Stimulated activated CD8-positive, alpha-beta memory T cell treated with anti-CD3 and anti-CD28 coated beads, Interleukin-15, amount 100 ng/mL, for 24 hours (primary cell): ENCODE measurements around the gene QRFPR.
"Not testable (repeated sequence)": the region's sequence is repeated elsewhere in the genome, so short reads cannot be mapped to it uniquely, and the experiment has no call there.

Experiments
- DNase-seq: peaks from one replicate; pipeline ENCODE4 v3.0.0-alpha.2; 2020; ENCODE audit warnings: low read depth

QRFPR gene

DNA sequence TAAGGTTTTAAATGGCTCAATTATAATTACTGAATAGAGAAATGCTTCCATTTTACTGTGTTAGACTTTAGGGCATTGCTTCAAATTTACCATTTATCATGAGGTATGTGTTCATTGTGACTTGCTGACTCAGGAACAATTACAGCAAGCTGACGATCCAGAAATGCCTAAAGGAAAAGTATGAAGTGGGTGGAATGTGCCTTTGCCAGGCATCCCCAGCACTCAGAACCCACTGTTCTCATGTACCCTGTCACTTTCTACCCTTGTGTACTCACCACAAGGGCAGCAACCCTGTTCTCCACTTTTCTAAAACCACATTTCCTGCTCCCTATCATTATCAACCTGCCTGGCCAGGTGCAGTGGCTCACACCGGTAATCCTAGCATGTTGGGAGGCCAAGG lies 41.5 kb downstream of the QRFPR start:
- no peak for DNase-seq

DNA sequence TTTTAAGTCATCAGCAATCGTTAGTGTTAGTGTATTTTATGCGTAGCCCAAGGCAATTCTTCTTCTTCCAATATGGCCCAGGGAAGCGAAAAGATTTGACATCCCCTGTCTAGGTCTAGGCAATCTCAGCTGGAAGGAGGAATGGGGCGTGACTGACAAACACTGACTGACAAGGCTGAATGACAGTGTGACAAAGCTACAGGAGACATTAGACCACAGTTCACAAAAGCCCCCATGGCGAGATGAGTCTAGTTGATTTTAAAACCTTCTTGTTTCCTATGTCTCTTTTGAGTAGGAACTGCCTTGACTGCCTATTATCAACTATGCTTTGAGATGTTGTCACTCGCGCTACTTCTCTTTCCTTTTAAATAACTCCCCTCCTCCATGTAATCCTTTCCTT lies 42.3 kb downstream of the QRFPR start:
- DNase-seq: no peak

DNA sequence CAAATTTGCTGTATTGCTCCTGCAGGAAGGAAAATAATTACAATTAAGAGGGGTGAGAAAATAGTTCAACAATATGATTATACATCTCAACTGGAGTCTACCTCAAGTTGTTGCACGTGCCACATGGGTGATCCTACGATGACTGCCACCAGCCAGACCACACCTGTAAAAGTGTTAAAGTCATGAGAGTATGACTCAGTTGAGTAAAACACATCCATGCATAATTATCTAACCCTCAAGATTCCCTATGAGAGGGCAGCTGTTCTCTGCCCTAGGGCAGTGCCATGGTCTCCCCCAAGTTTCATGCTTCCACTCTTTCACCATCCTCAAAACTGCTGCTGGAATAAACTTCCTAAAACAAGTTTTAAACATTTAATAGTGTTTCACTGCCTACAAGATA lies 44.1 kb downstream of the QRFPR start:
- DNase-seq: no peak

DNA sequence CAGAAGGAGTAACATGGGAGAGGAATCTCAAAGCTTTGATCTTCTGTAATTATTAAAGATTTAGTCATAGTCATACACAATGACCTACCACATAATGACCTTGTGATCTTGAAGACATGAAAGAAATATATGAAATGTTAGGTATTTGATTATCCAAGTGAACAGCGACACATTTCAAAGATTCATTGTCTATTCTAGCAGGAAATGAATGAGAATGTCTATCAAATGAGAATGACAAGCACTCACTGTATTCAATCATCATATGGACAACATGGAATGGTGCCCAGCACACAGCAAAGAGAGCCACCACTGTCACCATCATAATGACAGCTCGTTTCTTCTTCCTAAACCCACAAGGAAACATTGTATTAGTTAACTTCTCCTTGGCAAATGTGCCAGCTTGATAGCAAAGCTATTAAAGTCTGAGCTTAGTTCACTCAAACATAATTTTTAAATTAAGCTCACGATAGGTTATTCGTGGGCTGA lies 50.6 kb downstream of the QRFPR start:
- no peak for DNase-seq

DNA sequence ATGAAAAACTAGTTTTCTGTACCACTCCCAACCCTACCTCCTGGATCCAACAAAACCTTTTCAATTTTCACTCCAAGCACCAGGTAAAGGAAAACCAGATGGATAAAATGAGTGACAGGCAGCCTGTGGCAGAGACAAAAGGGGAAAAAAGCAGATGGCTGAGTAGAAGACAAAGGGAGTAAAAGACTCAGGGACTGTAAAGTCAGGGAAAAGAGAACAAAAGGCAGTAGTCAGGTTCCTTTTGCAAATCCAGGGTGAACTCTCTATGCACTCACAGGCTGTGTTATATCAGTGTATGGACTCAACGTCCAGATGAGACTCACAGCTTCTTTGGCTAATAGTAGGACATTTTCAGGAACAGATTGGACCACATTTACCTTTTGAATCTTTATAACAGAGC lies 54.2 kb downstream of the QRFPR start:
- no peak for DNase-seq

DNA sequence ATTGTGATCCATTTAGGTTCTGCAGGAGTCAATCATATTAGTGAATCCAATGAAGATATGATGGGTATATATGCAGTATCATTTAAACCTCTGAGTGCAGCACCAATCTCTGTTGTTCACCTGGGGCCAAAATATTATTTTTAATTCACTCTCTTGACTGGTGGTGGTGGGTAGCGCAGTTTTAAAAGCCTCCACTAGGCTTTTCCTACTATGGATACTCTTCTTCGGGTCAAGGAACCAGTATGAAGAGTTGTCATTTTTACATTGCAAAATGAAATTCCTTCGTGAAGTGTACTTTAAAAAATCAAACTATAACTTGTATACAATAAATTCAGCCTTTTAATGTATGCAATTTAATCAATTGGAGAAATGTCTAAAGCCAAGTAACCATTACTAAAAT lies 56.5 kb downstream of the QRFPR start:
- no peak for DNase-seq

DNA sequence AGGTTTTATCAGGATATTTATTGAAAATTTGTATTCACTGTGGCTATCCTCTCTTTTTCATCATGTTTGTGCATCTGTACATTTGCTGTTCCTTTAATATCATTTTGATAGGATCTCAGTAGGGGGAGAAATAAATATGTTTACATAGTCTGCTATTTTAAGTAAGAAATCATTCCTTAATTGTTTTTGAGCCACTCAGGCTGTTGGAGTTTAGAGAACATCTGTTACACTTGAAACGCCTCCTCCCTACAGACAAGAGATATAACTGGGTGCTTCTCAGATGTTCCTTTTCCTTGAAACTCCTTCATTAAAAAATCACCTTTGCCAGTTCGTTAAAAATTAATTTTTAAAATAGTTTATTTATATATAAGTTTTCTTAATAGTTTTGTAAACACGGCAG lies 59.4 kb downstream of the QRFPR start:
- DNase-seq: no peak

DNA sequence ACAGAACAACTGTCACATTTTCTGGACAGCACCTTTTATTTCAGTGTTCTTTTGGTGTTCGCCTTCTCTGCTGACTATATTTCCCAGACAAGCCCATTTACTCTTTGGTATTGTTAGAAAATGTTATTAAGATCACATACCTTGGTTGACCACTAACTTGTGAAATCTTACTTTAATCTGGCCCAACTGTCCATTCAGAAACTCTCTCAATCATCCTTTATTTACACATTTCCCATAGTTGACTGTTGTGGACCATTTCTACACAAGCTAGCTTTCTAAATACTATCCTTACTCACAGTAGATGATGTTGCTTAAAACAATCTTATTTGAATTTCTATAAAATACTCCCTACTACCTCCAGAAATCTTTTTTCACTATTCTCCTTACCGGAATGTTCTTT lies 64.7 kb downstream of the QRFPR start:
- DNase-seq: no peak

DNA sequence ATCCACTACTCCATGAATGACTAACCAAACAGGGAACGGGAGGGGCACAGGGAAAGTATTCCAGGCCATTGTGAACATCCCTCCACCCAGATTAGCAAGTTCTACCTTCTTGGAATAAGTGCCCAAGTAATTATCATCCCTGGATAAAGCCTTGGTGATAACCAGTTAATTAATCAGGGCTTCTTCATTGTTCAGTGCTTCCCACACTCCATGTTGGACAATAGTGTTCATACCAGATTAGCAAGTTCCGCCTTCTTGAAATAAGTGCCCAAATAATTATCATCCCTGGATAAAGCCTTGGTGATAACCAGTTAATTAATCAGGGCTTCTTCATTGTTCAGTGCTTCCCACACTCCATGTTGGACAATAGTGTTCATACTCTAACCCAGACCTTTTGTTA lies 67.4 kb downstream of the QRFPR start:
- not testable (repeated sequence) for DNase-seq

DNA sequence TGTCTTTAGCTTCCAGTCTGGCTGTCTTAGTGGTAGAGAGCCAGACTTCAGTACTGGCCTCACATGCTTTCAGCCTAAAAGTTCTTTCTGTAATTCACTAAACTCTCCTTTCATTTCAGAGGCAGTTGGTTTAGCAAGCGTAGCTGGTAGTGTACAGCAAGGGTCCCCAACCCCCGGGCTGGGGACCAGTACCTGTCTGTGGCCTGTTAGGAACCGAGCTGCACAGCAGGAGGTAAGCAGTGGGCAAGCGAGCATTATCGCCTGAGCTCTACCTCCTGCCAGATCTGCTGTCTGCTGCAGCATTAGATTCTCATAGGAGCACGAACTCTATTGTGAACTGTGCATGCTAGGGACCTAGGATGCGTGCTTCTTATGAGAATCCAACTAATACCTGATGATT lies 72.0 kb downstream of the QRFPR start:
- no peak for DNase-seq

DNA sequence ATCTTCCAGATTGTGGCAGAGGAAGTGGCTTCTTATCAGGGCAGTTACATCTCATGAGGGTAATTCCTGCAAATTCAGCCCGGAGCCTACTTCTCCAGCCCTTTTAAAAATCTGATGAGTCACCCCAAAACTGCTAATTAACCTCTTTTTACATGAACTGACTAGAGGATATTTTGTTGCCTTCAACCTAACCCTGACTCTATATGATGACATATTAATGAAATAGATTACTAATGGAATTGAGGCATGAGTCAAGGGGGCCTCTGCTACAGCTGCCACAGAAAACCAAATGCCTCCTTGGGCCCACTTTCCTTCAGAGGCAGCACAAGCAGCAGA lies 72.5 kb downstream of the QRFPR start:
- no peak for DNase-seq

DNA sequence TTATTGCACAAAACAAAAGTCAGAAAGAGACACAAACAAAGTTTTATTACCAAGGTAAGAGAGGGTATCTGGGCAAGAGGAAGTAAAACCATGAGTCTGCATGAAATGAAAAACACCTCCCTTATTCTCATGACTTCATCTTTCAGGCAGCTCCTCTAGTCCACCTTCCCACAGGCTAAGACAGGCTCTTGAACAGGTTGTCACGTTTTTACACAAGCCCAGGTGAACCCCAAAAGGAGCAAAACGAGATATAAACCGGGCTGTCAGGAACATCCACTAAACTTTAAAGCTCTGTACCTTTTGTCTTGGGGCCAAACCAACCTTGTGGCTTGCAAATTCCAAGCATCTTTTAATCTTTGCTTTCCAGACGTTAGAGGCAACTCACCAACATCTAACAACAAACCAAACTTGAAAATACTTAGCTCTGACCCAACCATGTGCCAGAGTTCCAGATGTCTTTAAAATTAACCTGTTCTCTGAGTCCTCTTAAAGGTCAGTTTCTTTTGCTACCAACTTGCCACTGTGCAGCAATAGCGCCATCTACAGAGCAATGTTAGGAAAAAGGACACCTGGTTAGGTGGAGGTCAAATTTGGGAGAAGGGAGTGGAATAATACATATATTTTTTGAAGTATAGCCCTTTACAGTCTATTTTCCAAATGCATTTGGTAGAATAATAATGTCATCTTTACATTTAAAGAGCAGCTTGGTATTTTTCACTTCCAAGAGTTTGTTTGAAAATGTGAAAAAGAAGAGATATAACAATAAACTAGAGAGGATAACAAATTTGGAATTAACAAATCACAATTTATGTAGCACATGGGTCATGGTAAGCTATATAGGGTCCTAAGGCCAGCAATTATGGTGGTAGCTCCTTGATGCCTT lies 73.1 kb downstream of the QRFPR start:
- no peak for DNase-seq

DNA sequence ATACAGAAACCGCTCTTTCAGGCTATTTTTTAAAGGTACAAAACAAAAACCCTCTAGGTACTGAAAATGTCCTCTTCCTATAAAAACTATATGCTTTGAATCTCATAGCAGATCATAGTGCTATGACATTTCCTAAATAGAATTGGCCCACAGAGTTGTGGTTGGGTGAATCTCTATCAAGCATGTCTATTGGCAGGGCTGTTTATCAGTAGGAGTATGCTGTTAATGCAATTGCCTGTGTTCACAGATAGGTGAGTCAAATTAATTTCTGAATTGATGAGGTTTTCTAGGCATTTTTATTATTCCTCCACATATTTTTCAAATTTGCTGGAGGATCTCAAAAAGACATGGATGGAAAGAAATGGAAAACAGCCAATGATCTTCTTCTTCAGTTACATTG lies 73.9 kb downstream of the QRFPR start:
- no peak for DNase-seq

DNA sequence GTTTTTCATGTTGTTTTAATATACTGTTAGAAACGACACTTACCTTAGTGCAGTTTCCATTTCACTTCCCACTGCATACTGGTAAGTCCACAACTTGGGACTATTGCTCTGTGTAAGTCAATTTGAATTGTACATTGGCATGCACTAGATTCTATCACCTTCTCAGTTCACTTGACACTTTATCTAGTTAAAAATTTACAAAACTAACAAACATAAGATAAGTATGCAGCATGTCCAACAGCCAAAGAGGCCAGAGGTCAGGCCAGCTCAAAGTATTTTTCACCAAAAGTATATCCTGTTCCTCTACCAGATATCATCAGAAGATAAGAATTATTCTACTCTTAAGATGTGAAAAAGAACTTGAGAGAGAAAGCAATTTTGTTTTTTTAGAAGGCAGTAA lies 75.9 kb downstream of the QRFPR start:
- no peak for DNase-seq

DNA sequence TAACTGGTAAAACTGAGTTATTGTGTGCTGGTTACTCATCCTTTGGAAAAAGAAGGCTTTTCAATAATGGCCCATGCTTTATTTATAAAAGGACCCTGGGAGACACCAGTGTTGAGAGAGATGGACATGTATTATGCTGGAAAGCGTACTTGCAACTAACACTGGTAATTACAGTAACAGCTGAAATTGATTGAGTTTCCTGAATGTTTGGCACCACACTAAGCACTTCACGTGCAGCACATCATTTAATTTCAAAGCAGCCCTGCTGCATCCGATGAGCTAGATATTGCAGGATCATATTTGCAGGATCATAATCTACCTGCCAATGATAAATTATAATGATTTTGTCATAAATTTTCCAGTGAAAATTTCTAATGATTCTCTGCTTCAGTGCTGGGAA lies 81.5 kb downstream of the QRFPR start:
- DNase-seq: no peak

DNA sequence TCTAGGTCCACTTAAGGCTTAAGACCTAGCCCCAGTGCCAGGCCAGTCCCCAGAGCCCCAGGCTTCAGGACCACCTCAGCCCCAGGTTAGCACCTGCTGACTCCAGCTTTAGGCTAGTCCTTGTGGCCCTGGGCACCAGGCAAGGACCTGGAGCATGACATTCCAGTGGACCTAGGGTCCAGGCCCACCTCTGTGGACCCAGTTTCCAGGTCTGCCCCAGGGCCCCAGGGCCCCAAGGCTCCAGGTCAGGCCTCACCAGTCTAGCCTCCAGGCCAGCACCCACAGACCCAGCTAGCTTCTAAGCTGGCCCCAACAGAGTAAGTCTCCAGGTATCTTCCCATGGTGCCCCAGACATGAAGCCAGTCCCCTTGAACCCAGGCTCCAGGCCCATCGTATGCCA lies 97.5 kb downstream of the QRFPR start:
- no peak for DNase-seq

DNA sequence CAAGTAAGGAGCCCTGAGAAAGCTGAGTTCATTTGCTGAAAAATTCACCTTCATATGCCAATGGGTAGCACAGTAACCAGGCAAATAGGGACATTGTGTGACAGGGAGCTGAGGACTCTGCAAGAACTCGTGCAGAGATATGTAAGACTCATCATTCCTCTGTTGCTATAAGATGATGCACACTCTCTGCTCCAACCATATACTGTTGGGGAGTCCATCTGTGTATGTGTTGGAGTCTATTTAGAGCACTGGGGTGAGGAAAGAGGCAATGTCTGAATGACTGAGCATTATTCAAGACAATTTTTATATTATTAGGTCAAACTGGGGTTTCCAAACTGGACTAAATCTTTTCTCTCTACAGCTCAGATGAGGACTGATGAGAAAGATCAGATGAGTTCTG lies 100.4 kb downstream of the QRFPR start:
- DNase-seq: no peak

DNA sequence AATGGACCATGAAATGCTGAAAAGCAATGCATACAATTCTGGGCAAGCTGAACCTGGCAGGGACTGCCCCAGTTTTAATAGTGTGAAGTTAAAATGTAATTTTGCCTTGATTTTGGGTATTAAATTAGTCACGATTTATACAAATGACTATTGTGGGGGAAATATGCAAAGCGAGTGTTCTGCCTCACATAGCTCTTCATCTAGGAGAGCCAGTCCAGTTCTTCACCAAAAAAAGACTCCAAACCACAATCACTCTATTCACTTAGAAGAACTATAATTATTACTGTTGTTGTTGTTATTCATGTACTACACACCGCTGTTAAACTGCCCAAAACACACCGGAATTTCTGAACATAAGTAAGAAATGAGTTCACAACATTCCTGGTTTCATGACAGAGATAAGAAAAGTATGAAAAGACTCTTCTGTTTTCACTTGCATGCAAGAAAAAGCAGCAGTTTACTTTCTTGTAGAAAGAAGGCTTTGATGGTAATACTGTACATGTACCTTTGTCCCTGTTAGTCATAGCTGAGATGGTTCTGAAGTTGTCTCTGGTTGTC lies 101.9 kb downstream of the QRFPR start:
- DNase-seq: no peak
